T-cell (primary cell): ENCODE results near the gene MRPL2. TPM values are rescaled to one million over a fixed set of nuclear protein-coding genes. Genes with fewer than 3 reads are reported as not detected.

Experiments
- ATAC-seq, 4 experiments: fragments of 200-7000 bp in 3 of 4; fragments of 150-1000 bp in 1 of 4; cut with Tn5 transposase; replicated peaks in 1 of 4; 1 replicate in 3 of 4; 2 replicates in 1 of 4; pipeline ENCODE4 v1.10.0; 2021; ENCODE audit warnings: moderate library complexity in 3 of 4, mild to moderate bottlenecking in 2 of 4, moderate number of reproducible peaks in 1 of 4
- CTCF ChIA-PET, 2 donors: fragments of 300-600 bp; sonication (Branson Sonifier 250); formaldehyde crosslinking; loops; one replicate each; lab custom pipeline; 2022; ENCODE audit warnings: antibody characterized with exemption in 2 of 2; lab: Charles Lee
- POLR2A ChIA-PET, 2 donors: fragments of 300-600 bp; sonication (Branson Sonifier 250); formaldehyde crosslinking; loops; one replicate each; lab custom pipeline; 2022; ENCODE audit warnings: antibody characterized with exemption in 2 of 2; lab: Charles Lee
- DNase-seq, 35 experiments: peaks; one replicate each; pipeline versions ENCODE4 v3.0.0 to v3.0.0-alpha.2; 2013 to 2023
- H3K27ac ChIP-seq: one replicate; pipeline ENCODE4 v1.5.1; 2013; ENCODE audit warnings: low read length
- H3K27me3 ChIP-seq, 2 experiments: replicated peaks in 1 of 2; 1 replicate in 1 of 2; 2 replicates in 1 of 2; pipeline versions ENCODE4 v1.6.1 to v1.7.0; 2013; ENCODE audit warnings: low read length in 1 of 2, mixed read lengths in 1 of 2; ENCODE audit not compliant: control insufficient read depth in 2 of 2, insufficient read depth in 2 of 2; ENCODE audit errors: extremely low read depth in 1 of 2
- H3K36me3 ChIP-seq, 2 donors: 1 replicate in 1 of 2; 2 replicates in 1 of 2; pipeline versions ENCODE4 v1.6.1 to v1.7.0; 2013; ENCODE audit warnings: low read length in 1 of 2; ENCODE audit not compliant: control insufficient read depth in 2 of 2, insufficient read depth in 1 of 2; ENCODE audit errors: extremely low read depth in 1 of 2
- H3K4me1 ChIP-seq, 2 experiments: 1 replicate in 1 of 2; 2 replicates in 1 of 2; pipeline versions ENCODE4 v1.6.1 to v1.7.0; 2013; ENCODE audit warnings: low read length in 2 of 2, mixed read lengths in 1 of 2; ENCODE audit not compliant: insufficient read depth in 2 of 2, control insufficient read depth in 1 of 2; ENCODE audit errors: extremely low read depth in 1 of 2
- H3K4me3 ChIP-seq, 2 donors: 1 replicate in 1 of 2; 2 replicates in 1 of 2; pipeline versions ENCODE4 v1.5.1 to v1.7.0; 2013; ENCODE audit warnings: mild to moderate bottlenecking in 2 of 2, low read length in 1 of 2, moderate library complexity in 1 of 2; ENCODE audit not compliant: control insufficient read depth in 1 of 2; ENCODE audit errors: extremely low read depth in 1 of 2
- H3K9me3 ChIP-seq: 2 replicates; pipeline ENCODE4 v1.7.0; 2013
- H3K27ac Mint-ChIP-seq, 2 donors: one replicate each; pipeline ENCODE4 v1.8.0; 2020 to 2021; ENCODE audit warnings: mild to moderate bottlenecking in 2 of 2, mixed read lengths in 2 of 2
- H3K27me3 Mint-ChIP-seq, 2 donors: one replicate each; pipeline ENCODE4 v1.8.0; 2021 to 2022; ENCODE audit warnings: mixed read lengths in 2 of 2
- H3K36me3 Mint-ChIP-seq: one replicate; pipeline ENCODE4 v1.8.0; 2021; ENCODE audit warnings: mixed read lengths
- H3K4me1 Mint-ChIP-seq, 3 donors: one replicate each; pipeline ENCODE4 v1.8.0; 2020 to 2022; ENCODE audit warnings: mixed read lengths in 3 of 3, mild to moderate bottlenecking in 1 of 3
- H3K4me3 Mint-ChIP-seq, 3 donors: one replicate each; pipeline ENCODE4 v1.8.0; 2020 to 2022; ENCODE audit warnings: mild to moderate bottlenecking in 3 of 3, mixed read lengths in 3 of 3, moderate library complexity in 3 of 3
- H3K9me3 Mint-ChIP-seq, 3 donors: one replicate each; pipeline ENCODE4 v1.8.0; 2020 to 2022; ENCODE audit warnings: mixed read lengths in 3 of 3
- WGBS: methylation state at CpG from one replicate; pipeline ENCODE4 v1.1.5; 2013; ENCODE audit warnings: missing lambda C conversion rate; ENCODE audit not compliant: insufficient coverage; 5-methylcytosine and 5-hydroxymethylcytosine counted together
- total RNA-seq, 35 experiments: library from RNA in 6 of 35; stranded (reverse) in 6 of 35; fragments of 120-200 nt in 1 of 35; gene quantifications; one replicate each; pipeline versions ENCODE4 v1.2.1 to v1.2.4 and lab custom pipeline; 2013 to 2026

Gene MRPL2
- total RNA-seq, 5 donors from 2014 or later (not counting 1 experiment from before 2014, with no cell fraction given) = 34.8 to 66.3 (median 52.0) TPM

GRCh38 chr6:43097502-43097901, 38.3 kb upstream of the MRPL2 start:
- whole genome bisulfite sequencing = 83% methylated on average over 1 of the region's 4 CpGs
- DNase-seq (no peak), ATAC-seq (no peak)
- Histone ChIP-seq H3K4me3 (no peak overlapping the region), H3K27ac (no peak overlapping the region), H3K9me3 (no peaks in the 10 kb centered on the region), H3K4me1 (no peaks in the 10 kb centered on the region), H3K36me3 (no peaks in the 10 kb centered on the region), H3K27me3 (peaks cover 0 to 2% of the 10 kb centered on the region in 2 experiments)
- Mint-ChIP-seq H3K27ac (no peak overlapping the region), H3K27me3 (peaks cover 0 to 2% of the 10 kb centered on the region in 2 donors), H3K36me3 (no peaks in the 10 kb centered on the region), H3K4me1 (peaks cover 14 to 17% (median 15%) of the 10 kb centered on the region in 3 donors), H3K9me3 (no peaks in the 10 kb centered on the region), H3K4me3 (no peak overlapping the region)
- POLR2A ChIA-PET = interaction anchor here in 1 of 2 donors (0.6 kb wide), 2 partner anchors 8 to 209 kb away, joined by 3 read pairs; no protein-coding TSS in a partner anchor
- CTCF ChIA-PET = interaction anchor here in 1 of 2 donors (0.6 kb wide), 1 partner anchor 308 kb away, joined by 3 read pairs; no protein-coding TSS in a partner anchor

GRCh38 chr6:43097098-43097489, 37.9 kb upstream of the MRPL2 start:
- DNase-seq = no peak
- H3K9me3 ChIP-seq = no peaks in the 10 kb centered on the region
- ATAC-seq = no peak
- ChIA-PET POLR2A (interaction anchor here in 1 of 2 donors (0.6 kb wide), 2 partner anchors 7 to 209 kb away, joined by 3 read pairs; no protein-coding TSS in a partner anchor), CTCF (interaction anchor here in 1 of 2 donors (0.6 kb wide), 1 partner anchor 307 kb away, joined by 3 read pairs; no protein-coding TSS in a partner anchor)
- Mint-ChIP-seq H3K27ac (no peak overlapping the region), H3K4me3 (no peak overlapping the region), H3K9me3 (no peaks in the 10 kb centered on the region), H3K36me3 (no peaks in the 10 kb centered on the region), H3K4me1 (peaks cover 14 to 19% (median 17%) of the 10 kb centered on the region in 3 donors), H3K27me3 (peaks cover 0 to 2% of the 10 kb centered on the region in 2 donors)
- H3K36me3 ChIP-seq = no peaks in the 10 kb centered on the region
- no peak overlapping the region for H3K4me3 ChIP-seq
- peaks cover 0 to 2% of the 10 kb centered on the region in 2 experiments for H3K27me3 ChIP-seq
- no peak overlapping the region for H3K27ac ChIP-seq
- no CpG with 5 or more reads among the region's 5 CpGs for WGBS
- H3K4me1 ChIP-seq = no peaks in the 10 kb centered on the region

- Histone ChIP-seq H3K27ac (no peak overlapping the region), H3K4me3 (no peak overlapping the region), H3K9me3 (no peaks in the 10 kb centered on the region), H3K27me3 (peaks cover 0 to 2% of the 10 kb centered on the region in 2 experiments), H3K4me1 (no peaks in the 10 kb centered on the region), H3K36me3 (no peaks in the 10 kb centered on the region)
- no peaks in the 10 kb centered on the region for H3K9me3 Mint-ChIP-seq
- DNase-seq = no peak
- peaks cover 14 to 19% (median 17%) of the 10 kb centered on the region in 3 donors for H3K4me1 Mint-ChIP-seq
- H3K27me3 Mint-ChIP-seq = peaks cover 0 to 2% of the 10 kb centered on the region in 2 donors
- ChIA-PET CTCF (no interaction called here), POLR2A (interaction anchor here in 1 of 2 donors (0.6 kb wide), 1 partner anchor 1011 kb away, joined by 3 read pairs; no protein-coding TSS in a partner anchor)
- 89% methylated on average over 7 of the region's 8 CpGs for WGBS
- no peak overlapping the region for H3K27ac Mint-ChIP-seq
- no peak overlapping the region for H3K4me3 Mint-ChIP-seq
- ATAC-seq = no peak
- no peaks in the 10 kb centered on the region for H3K36me3 Mint-ChIP-seq
These were observed 37.3 kb upstream of the MRPL2 start for GRCh38 chr6:43096451-43097097.

- CTCF ChIA-PET = no interaction called here
These were observed 36.7 kb upstream of the MRPL2 start for GRCh38 chr6:43095939-43096338.

GRCh38 chr6:43093436-43094289, 34.4 kb upstream of the MRPL2 start:
- POLR2A ChIA-PET = interaction anchor here (0.6 kb wide), 2 partner anchors 16 to 17 kb away, joined by 3 to 10 read pairs; no protein-coding TSS in a partner anchor
- DNase-seq = no peak
- H3K4me1 ChIP-seq = no peaks in the 10 kb centered on the region
- H3K4me3 ChIP-seq = no peak overlapping the region
- no peaks in the 10 kb centered on the region for H3K36me3 ChIP-seq
- CTCF ChIA-PET = interaction anchor here (0.6 kb wide), 3 partner anchors 11 to 1223 kb away, joined by 3 to 7 read pairs (median 3); no protein-coding TSS in a partner anchor
- Mint-ChIP-seq H3K9me3 (no peaks in the 10 kb centered on the region), H3K4me3 (peak overlapping the region; percentile 22 to 32 (median 26)), H3K36me3 (no peaks in the 10 kb centered on the region), H3K4me1 (peaks cover 14 to 19% (median 17%) of the 10 kb centered on the region in 3 donors), H3K27ac (peak overlapping the region in 1 of 2 donors; percentile 65), H3K27me3 (peaks cover 0 to 2% of the 10 kb centered on the region in 2 donors)
- H3K27ac ChIP-seq = no peak overlapping the region
- H3K27me3 ChIP-seq = peaks cover 0 to 2% of the 10 kb centered on the region in 2 experiments
- peak in 3 of 4 experiments; percentile 37 to 53 (median 42) for ATAC-seq
- WGBS = 78% methylated on average over 7 of the region's 9 CpGs
- no peaks in the 10 kb centered on the region for H3K9me3 ChIP-seq

More at GRCh38 chr6:43095939-43096338, 36.7 kb upstream of the MRPL2 start:
- no peak overlapping the region for H3K27ac ChIP-seq
- Mint-ChIP-seq H3K9me3 (no peaks in the 10 kb centered on the region), H3K4me3 (no peak overlapping the region), H3K4me1 (peaks cover 14 to 19% (median 17%) of the 10 kb centered on the region in 3 donors), H3K27ac (no peak overlapping the region), H3K27me3 (peaks cover 0 to 2% of the 10 kb centered on the region in 2 donors), H3K36me3 (no peaks in the 10 kb centered on the region)
- POLR2A ChIA-PET = no interaction called here
- no peaks in the 10 kb centered on the region for H3K4me1 ChIP-seq
- H3K9me3 ChIP-seq = no peaks in the 10 kb centered on the region
- peaks cover 0 to 2% of the 10 kb centered on the region in 2 experiments for H3K27me3 ChIP-seq
- ATAC-seq (no peak), DNase-seq (no peak)
- no peaks in the 10 kb centered on the region for H3K36me3 ChIP-seq
- H3K4me3 ChIP-seq = no peak overlapping the region
- 70% methylated on average over 6 of the region's 7 CpGs for WGBS

GRCh38 chr6:43092635-43093034, 33.4 kb upstream of the MRPL2 start:
- DNase-seq = no peak
- no peak for ATAC-seq
- CTCF ChIA-PET = no interaction called here

More at GRCh38 chr6:43092635-43093034, 33.4 kb upstream of the MRPL2 start:
- H3K36me3 Mint-ChIP-seq = no peaks in the 10 kb centered on the region
- H3K4me1 ChIP-seq = no peaks in the 10 kb centered on the region
- POLR2A ChIA-PET = no interaction called here
- no peaks in the 10 kb centered on the region for H3K36me3 ChIP-seq
- peaks cover 0 to 2% of the 10 kb centered on the region in 2 experiments for H3K27me3 ChIP-seq
- no peaks in the 10 kb centered on the region for H3K27me3 Mint-ChIP-seq
- no peak overlapping the region for H3K4me3 Mint-ChIP-seq
- no peak overlapping the region for H3K27ac Mint-ChIP-seq
- no peaks in the 10 kb centered on the region for H3K9me3 Mint-ChIP-seq
- no peaks in the 10 kb centered on the region for H3K9me3 ChIP-seq
- H3K4me1 Mint-ChIP-seq = peaks cover 14 to 19% (median 17%) of the 10 kb centered on the region in 3 donors
- H3K27ac ChIP-seq = no peak overlapping the region
- no peak overlapping the region for H3K4me3 ChIP-seq
